ENCODE measurements around the gene PIK3R1. TPM values are rescaled to one million over a fixed set of nuclear protein-coding genes. Genes with fewer than 3 reads are reported as not detected.

Gene PIK3R1
- total RNA-seq, 1 donor: 73.8 TPM

- no peak overlapping the region for H3K4me3 ChIP-seq (ENCODE audit: low read depth, low read length)
Measured at GRCh38 chr5:68277431-68277830, 61.9 kb downstream of the PIK3R1 start.

GRCh38 chr5:68279984-68280383 is 64.4 kb downstream of the PIK3R1 start:
- no peak for TF ChIP-seq CTCF (IDR thresholded peaks at IDR 0.05; ENCODE audit: insufficient read depth, low read depth, low read length)
- no peak for DNase-seq (ENCODE audit: low read depth)
- no peak overlapping the region for H3K4me3 ChIP-seq (ENCODE audit: low read depth, low read length)

More at GRCh38 chr5:68277431-68277830, 61.9 kb downstream of the PIK3R1 start:
- no peak for TF ChIP-seq CTCF (IDR thresholded peaks at IDR 0.05; ENCODE audit: insufficient read depth, low read depth, low read length)
- no peak for DNase-seq (ENCODE audit: low read depth)

GRCh38 chr5:68282001-68282400 is 66.4 kb downstream of the PIK3R1 start:
- H3K4me3 ChIP-seq (ENCODE audit: low read depth, low read length): no peak overlapping the region
- no peak for TF ChIP-seq CTCF (IDR thresholded peaks at IDR 0.05; ENCODE audit: insufficient read depth, low read depth, low read length)
- no peak for DNase-seq (ENCODE audit: low read depth)

- no peak overlapping the region for H3K4me3 ChIP-seq (ENCODE audit: low read depth, low read length)
- peak; percentile 45 for DNase-seq (ENCODE audit: low read depth)
- no peak for TF ChIP-seq CTCF (IDR thresholded peaks at IDR 0.05; ENCODE audit: insufficient read depth, low read depth, low read length)
Measured at GRCh38 chr5:68283766-68284165, 68.2 kb downstream of the PIK3R1 start.

- TF ChIP-seq CTCF (IDR thresholded peaks at IDR 0.05; ENCODE audit: insufficient read depth, low read depth, low read length): no peak
- no peak overlapping the region for H3K4me3 ChIP-seq (ENCODE audit: low read depth, low read length)
- no peak for DNase-seq (ENCODE audit: low read depth)
Measured at GRCh38 chr5:68285075-68285840, 69.7 kb downstream of the PIK3R1 start.

GRCh38 chr5:68285851-68286611 is 70.5 kb downstream of the PIK3R1 start:
- no peak overlapping the region for H3K4me3 ChIP-seq (ENCODE audit: low read depth, low read length)
- DNase-seq (ENCODE audit: low read depth): peak; percentile 77
- TF ChIP-seq CTCF (IDR thresholded peaks at IDR 0.05; ENCODE audit: insufficient read depth, low read depth, low read length): peak; percentile 70
